ENCODE measurements around the gene TBC1D10A.

TBC1D10A gene

DNA sequence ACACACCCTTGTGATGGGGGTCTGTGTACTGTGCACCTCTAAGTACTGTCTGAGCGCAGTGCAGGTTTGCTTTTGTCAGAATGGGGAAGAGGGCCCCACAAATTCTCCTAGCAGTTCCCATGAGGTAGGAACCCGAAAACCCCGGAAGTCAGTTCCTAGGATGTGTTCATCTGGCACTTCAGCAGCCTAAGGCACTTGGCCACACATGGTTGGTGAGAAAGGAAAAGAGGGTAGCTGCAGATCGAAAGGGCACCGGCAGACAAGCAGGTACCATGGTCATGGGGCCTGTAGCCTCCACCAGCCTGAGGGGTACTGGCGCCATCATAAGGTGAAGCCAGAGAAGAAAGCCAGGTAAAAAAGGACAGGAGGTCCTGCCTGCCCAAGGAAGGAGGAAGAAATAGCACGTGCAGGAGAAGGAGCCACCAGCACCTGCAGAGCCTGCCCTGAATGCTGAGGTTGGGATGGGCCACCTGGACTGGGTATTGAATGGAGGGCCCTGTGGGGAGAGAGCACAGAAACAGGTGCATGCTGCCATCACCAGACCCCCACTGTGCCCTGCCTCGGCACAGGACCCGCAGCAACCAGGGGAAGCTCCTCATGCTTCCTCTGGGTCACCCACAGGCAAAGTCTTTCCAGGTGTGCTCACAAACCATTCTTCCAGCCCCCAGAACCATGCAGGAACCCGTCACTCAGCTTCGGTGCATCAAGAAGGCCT, 29.3 kb downstream of the TBC1D10A start:
- DNase-seq = no peak

DNA sequence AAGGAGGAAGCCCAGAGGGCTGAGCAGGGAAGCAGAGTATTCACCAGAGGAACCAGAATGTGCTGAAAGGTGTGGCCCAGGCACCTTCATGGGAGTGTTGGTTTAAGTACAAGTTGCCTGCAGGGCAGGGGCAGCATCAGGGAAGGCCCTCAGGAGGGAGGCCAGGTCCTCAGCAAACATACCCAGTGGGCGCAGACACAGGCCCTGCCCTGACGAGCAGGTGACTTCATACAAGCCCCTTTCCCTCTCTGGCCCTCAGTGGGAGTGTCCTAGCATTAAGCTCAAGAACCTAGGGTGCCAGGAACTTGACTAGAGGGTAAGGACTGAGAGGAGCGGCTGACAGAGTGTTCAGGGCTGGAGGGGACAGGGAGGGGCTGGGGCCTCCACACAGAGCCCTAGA, 29.9 kb downstream of the TBC1D10A start:
- DNase-seq = no peak

DNA sequence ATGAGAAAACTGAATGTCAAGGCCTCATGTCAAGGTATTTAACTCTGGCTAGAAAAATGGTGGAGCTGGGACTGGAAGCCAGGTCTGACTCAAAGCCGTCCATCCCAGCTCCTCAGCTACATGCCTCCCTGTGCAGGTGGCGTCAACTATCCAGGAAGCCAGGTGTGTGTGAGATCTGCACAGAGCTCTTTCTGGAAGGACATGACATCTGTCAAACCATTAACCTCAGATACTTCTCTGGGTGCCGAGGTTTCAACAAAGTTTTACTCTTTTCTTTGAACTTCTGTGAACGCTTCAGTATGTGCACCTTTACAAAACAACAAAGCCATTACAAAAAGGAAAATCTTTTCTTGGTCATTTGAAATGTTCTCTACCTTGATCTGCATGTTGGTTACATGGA, 30.4 kb downstream of the TBC1D10A start:
- no peak for DNase-seq

DNA sequence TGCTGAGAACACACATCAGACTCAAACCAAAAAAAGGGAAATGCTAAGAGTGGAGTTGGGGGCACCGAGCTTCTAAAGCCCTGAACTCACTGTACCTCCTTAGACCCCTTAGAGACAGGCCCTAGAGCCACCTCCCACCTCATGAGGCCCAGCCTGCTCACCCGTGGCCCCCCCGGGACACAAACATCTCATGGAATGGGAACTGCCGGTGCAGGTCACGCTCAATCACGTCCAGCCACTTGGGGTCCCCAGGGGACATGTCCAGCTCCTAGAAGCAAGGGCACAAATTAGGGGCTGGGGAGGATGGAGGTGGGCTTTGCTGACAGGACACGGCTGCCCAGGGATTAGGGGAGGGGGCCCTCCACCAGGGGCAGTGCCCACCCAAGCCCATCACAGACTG, 31.2 kb downstream of the TBC1D10A start:
- DNase-seq = no peak

DNA sequence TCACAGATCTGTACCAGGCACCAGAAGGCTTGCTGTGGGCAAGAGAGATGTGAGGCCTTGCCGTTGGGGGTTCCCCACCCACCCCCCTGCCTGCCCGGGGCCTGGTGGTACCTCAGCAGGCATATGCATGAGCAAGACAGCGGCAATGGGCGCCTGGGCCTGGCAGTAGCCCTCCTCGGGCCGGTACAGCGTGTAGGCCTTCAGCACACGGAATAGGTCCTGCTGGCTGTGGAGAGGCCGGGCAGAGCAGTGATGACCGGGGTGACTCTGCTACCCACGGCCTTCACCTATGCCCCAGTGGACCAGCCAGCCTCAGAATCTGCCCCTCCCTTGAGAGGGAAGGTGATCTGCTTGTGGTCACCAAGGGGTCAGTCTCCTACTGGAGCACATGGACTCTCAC, 31.9 kb downstream of the TBC1D10A start:
- no peak for DNase-seq

DNA sequence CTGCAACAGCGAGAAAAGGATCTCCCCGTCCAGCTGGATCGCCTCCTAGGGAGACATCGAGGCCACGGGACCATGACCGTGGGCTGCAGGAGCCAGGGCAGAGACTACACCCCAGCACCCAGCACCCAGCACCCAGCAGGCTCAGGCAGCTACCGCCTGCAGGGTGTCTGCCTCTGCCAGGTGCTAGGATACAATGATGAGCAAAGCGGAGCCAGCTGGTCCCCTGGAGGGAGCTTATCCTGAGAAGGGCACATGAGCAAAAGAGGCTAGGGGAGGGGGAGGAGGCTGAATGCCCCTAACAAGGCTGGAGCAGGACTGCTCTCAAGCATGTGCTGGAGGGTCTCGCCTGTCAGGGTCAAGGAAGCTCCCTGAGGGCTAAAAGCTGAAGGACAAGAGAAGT, 32.7 kb downstream of the TBC1D10A start:
- DNase-seq = peak; percentile 44 to 81

DNA sequence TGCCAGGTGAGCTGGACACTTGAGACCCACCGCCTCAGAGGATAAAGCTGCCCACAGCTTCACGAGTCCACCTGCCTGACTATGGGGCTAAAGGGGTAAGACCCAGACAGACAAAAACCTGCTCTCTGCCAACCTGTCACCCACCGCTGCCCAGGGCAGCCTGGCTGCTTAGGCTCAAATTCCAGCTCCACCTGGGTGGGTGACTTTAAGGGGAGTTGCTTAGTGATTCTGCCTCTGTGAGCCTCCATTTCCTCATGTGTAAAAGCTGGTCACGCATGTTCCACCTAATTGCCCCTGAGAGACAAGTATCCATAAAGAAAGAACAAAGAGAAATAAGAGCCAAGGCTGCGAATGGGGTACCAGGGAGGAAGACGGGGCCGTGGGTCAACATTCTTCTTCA, 33.7 kb downstream of the TBC1D10A start:
- DNase-seq = no peak

DNA sequence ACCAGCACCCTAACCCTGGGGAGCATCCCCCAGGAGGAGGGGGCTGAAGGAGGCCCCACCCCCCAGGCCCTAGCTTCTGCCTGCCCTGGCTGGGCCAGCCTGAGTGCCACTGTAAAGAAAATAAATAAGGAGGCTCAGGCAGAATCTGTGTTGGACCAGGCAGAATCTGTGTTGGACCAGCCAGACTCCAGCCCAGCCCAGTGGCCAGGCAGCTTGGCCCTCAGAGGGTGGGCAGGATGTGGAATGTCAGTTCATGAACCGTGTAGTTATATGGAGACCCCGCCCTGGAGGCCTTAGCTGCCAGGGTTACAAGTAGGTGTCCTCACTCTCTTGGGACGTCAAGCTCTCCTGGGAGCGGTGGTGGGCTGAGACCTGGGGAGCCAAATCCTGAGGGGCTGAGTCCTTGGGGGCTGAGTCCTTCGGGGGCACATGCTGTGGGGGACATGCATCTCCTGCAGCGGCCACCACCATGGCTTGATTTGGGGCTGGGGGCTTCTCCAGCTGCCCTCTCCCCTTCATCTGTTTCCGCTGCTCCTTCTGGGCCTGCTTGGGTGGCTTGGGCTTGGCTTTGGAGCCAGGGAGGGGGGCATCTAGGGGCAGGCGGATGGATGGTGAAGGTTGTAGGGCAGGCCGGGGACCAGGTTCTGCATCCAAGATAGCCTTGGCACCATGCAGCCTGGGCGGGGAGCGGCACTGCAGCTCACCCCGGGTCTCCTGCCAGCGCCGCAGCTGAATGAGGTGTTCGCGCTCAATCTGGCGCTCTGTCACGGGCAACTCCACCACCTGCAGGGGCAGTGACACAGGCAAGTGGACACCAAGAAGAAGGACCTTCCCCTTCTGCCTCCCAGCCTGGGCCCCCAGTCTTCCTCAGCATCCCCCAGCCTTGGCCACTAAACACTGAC, 34.4 kb downstream of the TBC1D10A start:
- no peak for DNase-seq

DNA sequence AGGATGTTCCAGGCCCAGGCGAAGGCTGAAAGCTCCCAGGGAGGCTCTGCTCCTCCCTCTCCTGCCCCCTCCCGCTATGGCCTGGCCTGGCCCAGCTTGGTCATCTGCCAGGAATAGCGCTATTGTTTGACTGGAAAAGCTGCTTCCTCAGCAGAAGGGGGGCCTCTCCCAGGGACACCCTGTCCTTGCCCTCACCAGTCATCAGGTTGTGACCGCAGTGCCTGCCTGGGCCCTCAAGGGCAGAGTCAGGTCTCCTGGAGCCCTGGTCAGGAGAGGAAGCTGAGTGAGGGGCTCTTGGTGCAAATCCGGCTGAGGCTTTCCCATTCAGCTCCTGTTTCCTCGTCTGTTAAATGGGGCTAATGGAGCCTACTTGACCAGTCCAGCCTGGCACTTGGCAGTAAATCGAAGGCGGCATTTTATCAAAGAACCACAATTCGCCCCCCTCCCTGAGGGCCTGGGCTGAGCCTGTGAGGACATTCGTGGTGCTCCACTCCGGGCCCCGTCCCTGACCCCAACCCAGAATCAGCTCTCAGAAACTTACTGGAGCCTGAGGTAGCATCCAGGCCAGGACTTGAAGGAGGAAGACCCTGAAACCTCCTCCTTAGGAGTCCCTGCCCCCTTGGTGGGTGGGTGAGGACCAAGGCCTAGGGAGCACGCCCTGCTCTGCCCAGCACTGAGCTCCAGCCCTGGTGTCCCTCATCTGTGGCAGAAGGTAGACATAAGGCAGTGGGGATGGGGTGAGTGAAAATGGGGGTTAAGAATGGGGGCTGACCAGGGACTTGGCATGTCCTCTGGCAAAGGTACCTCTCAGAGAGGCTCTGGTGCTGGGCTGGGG, 35.5 kb downstream of the TBC1D10A start:
- DNase-seq = no peak

DNA sequence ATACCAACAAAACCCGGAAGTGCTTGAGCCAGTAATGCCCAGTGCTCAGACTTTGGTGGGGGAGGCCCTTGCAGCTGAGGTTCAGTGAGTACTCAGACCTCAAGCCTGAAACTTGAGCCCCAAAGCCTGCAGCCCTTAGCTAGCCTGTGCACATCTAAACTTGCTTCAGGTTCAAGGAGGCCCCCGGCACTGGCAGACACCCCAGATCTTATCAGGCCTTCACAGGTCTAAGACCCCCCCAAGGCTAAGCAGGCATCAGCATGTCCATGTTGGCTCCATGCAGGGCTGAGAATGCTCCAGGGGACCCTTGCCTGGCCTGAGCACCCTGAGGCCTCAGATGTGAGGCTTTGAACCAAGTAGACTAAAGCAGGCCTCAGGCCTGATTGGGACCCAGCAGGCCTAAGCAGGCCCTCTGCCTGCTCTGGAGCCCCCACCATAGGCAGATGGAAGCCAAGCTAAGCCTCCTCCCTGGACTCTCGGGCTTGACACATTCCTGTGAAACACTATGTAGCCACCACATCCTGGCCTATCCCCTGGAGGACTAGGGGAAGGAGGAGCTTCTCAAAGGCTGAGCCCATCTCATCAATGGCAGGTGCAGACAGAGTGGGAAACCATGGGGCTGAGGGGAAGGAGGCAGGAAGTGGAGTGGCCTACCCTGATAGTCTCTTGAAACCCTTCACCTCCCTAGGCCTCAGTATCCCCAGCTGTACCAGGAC, 36.2 kb downstream of the TBC1D10A start:
- peak in 1 of 2 experiments; percentile 36 for DNase-seq

DNA sequence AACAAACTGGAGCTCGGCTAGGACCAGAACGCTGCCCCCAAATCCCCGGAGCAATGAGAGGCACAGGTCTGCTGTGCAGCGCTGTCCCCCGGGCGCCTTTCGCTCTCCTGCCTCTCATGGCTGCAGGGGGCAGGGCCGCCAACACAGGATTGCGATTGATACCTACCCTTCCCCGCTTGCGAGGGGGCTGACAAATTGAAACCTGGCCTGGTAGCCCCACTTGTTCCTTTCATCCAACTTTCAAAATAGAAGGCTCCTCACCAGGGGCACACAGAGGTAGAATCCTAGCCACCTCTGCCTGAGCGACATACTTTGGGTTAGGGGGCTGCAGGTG, 36.8 kb downstream of the TBC1D10A start:
- DNase-seq = no peak

DNA sequence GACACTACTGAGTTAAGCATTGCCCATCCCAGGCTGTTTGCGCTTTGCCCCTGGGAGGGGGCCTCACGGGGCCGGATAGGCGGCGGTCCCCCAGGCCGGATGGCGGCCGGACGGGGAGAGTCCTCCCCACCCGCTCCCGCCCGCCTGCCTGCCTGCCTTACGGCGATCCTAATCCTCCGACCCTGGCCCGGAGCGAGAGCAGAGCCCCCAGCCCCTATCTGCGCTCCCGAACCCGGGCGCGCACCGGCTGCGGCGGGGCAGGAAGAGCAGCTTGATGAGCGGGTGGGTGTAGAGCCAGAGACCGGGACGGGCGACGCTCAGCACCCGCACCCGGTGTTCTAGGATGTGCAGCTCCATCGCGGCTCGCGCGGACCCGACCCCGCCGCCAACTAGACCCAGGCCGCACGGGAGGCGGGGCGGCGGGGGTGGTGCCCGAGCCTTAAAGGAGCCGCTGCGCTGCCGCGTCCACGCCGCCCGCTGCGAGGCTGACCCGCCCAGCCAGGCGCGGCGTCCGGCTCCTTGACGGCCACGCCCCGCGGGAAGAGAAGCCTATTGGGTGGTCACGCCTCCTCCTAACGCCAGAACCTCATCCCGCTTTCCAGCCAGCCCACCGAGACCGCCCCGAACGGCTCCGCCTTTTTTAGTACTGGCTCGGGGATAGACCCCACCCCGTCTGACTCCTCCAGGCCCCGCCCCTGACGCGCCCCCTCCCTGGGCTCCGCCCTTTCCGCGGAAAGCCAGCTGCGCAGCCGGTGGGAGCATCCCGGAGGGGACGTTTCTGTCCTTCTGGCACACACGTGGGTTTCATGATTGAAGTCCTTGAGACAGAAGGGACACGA, 37.4 kb downstream of the TBC1D10A start, which contains the start of gene CASTOR1:
TSS of gene CASTOR1 (minus strand) at position 365 of the 839 bp plus-strand sequence. CDS start at position 357, 8 bp downstream.
- DNase-seq = peak; percentile 96 to 99

DNA sequence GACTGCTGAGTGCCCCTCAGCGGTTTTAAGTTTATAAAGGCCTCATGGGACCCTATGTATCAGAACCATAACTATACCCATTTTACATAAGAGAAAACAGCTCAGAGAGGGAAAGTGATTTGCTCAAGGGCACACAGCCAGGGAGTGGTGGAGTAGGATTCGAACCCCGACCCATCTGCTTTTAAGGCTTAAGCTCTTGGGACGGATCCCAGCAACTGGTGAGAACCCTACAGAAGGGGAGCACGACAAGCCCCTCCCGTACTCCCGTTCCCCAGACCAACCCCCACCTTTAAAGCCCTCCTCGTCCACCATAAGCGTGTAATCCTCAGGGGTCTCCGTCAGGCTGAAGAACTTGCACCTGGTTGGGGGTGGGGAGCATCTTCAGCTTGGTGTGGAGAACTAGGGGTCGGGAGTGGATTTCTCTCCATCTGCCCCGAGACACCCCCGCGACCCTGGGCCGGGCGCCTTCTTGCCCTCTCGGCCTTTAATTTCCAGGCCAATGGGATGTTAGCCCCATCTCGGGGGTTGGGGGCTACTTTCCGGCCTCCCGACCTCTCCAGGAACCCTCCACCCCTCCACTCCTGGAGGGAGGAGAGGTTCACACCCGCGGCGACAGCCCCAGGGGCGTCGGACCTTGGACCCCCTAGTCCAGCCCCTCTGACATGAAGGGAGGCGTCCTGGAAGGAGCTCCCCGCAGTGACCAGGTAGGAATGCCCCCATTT, 38.2 kb downstream of the TBC1D10A start:
- DNase-seq = no peak

DNA sequence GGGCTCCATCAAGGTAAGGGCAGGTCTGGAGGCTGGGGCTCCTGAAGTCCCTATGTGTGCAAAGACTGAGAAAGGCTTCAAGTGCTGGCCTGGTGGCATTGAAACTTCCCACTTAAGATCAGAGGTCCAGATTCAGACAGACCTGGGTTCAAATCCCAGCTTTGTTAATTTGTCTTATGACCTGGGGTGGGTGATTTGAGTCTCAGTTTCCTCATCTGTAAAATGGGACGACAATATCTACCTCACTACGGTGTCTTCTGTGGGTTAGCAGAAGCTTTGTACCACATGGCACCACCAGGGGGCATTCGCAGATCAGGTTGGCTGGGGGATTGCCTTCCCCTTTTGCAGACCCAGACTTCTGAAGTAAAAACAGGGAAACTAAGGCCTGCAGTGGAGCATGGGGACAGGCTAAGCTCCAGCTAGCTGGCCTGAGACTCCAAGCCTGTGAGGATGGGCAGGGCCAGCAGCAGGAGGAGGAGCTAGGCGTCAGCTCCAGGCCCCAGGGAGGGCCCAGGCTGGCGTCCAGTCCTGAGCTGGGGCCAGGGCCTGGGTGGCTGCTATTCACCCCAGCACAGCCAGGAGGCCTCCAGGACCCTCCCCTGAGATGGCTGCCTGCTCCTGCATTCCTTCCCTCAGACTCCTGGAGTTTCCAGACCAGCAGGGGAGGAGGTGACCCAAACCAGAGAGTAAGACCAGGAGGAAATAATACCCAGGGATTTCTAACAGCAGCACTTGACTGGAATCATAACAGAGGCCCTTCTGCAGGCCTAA, 38.9 kb downstream of the TBC1D10A start:
- peak; percentile 77 to 89 for DNase-seq

DNA sequence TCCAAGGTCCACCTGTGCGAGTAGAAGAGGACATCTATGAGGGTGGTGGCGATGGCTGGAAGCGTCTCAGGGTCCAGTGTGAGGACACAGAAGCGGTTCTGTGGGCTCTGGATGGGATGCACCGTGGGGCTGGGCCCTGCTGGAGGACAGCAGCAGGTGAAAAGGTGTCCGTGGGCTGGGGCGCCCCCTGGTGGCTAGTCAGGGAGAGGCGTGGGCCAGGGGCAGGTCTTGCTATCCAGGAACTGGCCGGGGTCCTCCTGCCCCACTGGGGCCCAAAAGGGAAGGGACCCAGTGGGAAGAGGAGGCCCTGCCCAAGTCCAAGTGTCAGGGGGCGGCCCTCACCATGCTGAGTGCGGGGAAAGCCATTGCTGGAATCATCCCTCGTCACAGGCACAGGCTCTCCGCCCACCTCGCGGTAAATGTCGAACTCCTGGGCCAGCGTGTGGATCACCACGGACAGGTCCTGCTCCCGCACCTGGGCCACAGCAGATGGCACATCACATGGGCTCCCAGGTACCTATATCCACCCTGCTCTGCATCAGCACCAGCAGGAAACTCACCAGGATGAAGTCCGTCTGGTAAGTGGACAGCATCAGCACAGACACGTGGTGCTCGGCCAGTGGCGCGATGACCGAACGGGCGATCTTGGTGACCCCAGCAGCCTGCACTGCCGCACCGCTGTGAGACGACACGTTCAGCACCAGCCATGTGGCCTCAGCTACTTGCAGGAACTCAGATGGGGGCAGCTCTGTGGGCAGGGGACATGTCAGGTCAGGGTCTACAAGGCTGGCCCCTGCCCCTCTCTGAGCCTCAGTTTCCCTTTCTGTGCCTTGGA, 39.7 kb downstream of the TBC1D10A start:
- peak; percentile 28 to 45 for DNase-seq

DNA sequence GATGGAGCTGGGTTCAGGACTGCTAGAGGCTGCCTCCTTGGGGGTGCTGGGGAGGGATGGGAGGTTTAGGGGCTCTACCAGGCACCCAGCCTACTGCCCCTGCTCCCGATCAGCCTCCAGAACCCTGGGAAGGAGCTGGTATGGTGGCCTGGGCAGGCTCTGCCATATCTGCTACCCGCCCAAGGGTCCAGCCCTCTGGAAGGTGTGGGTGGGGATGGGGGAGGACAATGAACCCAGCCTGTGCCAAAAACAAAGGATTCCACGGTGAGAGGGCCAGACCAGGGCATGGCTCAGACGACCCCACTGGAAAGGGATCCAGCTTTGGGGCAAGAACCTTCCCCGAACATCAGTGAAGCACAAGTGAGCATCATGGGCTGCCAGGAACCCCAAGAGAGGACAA, 40.4 kb downstream of the TBC1D10A start:
- DNase-seq = no peak

DNA sequence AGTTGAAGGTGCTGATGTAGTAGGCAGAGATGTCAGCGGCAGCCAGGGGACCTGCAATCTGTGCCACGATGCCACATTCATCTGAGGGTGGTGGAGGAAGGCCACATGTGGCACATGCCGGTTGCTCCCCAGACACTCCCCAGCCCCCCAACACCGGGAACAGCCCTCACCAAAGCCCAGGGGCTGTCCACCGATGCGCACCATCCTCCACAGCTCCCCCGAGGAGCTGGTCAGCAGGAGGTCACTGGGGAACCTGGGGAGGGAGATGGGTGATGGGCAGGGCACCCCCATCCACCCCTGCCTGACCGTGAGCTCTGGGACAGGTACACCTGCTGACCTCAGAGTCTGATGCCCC, 40.9 kb downstream of the TBC1D10A start:
- DNase-seq = no peak

DNA sequence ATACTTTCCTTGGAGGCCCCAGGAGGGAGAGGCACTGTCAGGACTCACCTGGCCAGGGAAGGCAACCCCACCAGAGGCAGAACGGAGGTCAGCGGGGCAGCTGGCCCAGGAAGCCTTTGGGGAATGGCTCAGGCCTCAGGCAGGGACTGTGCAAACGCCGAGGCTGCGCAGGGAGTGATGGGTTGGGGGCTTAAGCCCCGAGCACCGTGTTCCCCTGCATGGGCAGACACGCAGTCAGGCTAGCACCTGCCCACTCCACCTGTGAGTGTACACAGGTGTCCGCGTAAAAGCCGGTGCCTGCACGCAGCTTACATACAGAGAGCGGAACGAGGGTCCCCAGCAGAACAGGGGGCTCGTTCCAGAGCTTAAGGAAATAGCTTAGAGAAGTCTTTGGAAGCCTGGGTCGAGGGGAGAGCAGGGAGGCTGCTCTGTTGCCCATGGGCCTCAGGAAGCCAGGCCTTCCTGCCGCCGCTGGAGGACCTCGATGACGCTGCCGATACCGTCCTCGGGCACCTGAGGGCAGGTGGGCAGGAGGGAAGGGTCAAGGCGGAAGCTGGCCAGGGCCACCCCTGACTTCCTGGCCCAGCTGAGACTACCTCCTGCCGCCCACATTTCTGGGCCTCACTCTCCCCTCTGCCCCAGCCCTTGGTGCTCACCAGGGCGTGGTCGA, 41.4 kb downstream of the TBC1D10A start:
- DNase-seq = no peak

DNA sequence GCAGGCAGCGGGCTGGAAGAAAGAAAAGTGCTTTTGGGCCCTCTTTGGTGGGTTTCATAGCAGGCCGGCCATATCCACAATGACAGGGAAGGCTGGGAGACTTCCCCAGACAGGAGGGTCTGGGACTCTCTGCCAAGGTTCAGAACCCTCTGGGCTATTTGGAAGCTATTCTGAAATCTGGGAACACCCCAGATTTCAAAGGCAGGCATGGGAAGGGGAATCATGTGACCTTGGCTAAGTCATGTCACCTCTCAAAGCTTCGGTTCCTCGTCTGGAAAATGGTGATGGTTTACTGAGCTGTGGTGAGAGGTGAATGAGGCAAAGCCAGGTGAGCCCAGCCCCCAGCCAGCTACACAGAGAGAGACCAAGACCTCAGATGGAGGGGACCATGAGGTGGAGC, 42.1 kb downstream of the TBC1D10A start:
- no peak for DNase-seq

Data from NCI-H524 (cell line).